ENCODE results near the gene ZNF329. TPM values are rescaled to one million over a fixed set of nuclear protein-coding genes. Genes with fewer than 3 reads are reported as not detected.
"Not testable (repeated sequence)": the region's sequence is repeated elsewhere in the genome, so short reads cannot be mapped to it uniquely, and the experiment has no call there.

ZNF329 gene
- polyA plus RNA-seq, 3 donors: 0.56 to 1.2 (median 0.65) TPM

DNA sequence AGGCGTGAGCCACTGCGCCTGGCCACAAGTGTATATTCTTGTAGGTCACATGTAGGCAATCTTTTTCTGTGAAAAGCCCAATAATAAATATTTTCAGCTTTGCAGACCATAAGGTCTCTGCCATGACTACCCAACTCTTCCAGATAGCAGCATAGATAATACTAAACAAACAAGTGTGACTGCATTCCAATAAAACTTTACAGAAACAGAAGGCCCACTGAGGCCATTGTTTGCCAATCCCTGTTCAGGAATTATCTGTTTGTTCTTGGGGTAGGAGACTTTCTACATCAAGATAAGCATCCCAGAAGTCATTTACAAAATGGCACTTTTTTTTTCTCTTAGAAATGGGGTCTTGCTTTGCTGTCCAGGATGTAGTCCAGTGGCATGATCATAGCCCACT lies 2.8 kb upstream of the ZNF329 start:
- Histone ChIP-seq H3K4me1 (ENCODE audit: control insufficient read depth in 1 of 2, insufficient read depth in 2 of 2, low read length in 2 of 2) (peaks cover 24 to 25% of the 10 kb centered on the region in 2 donors), H3K27me3 (ENCODE audit: control insufficient read depth in 2 of 2, insufficient read depth in 2 of 2, low read length in 2 of 2) (no peaks in the 10 kb centered on the region), H3K4me2 (replicated peaks; ENCODE audit: extremely low read depth, low read length, poor library complexity, severe bottlenecking) (no peak overlapping the region), H3K4me3 (replicated peaks in 1 of 3; ENCODE audit: low read depth in 2 of 3, low read length in 3 of 3) (no peak overlapping the region), H3K9me3 (replicated peaks in 1 of 2; ENCODE audit: control insufficient read depth in 1 of 2, insufficient read depth in 1 of 2, low read length in 2 of 2) (peaks cover 51 to 59% of the 10 kb centered on the region in 2 donors), H2AFZ (ENCODE audit: insufficient read depth, low read depth, low read length, poor library complexity, severe bottlenecking) (no peak overlapping the region), H3K79me2 (ENCODE audit: insufficient read depth, low read length) (no peaks in the 10 kb centered on the region), H3K36me3 (replicated peaks in 1 of 2; ENCODE audit: control insufficient read depth in 1 of 2, insufficient read depth in 2 of 2, low read length in 2 of 2) (no peaks in the 10 kb centered on the region), H4K20me1 (ENCODE audit: insufficient read depth, low read length) (no peaks in the 10 kb centered on the region), H3K27ac (ENCODE audit: low read depth in 1 of 2, low read length in 2 of 2) (no peak overlapping the region), H3K9ac (ENCODE audit: insufficient read depth, low read length, poor library complexity, severe bottlenecking) (no peak overlapping the region)
- Mint-ChIP-seq H3K9me3 (peaks cover 34 to 84% (median 74%) of the 10 kb centered on the region in 7 donors), H3K27ac (no peak overlapping the region), H3K4me1 (peaks cover 12% of the 10 kb centered on the region), H3K36me3 (peaks cover 2 to 3% of the 10 kb centered on the region in 2 donors), H3K27me3 (ENCODE audit: low read depth in 3 of 3) (peaks cover 2 to 10% (median 10%) of the 10 kb centered on the region in 3 donors), H3K4me3 (no peak overlapping the region)
- WGBS (ENCODE audit: insufficient coverage): no CpG with 5 or more reads among the region's 2 CpGs
- intact Hi-C loops (cut with micrococcal nuclease): loop anchor here (2.0 to 10.0 kb wide), 5 partner anchors 151 to 1049 kb away; partner anchors contain the start of genes TRAPPC2B (in 1 of the 2), ZNF417 (in 1 of the 2), ZNF547 (in 1 of the 2) and ZNF606 (in 1 of the 2)
- TF ChIP-seq, protein P1, sequence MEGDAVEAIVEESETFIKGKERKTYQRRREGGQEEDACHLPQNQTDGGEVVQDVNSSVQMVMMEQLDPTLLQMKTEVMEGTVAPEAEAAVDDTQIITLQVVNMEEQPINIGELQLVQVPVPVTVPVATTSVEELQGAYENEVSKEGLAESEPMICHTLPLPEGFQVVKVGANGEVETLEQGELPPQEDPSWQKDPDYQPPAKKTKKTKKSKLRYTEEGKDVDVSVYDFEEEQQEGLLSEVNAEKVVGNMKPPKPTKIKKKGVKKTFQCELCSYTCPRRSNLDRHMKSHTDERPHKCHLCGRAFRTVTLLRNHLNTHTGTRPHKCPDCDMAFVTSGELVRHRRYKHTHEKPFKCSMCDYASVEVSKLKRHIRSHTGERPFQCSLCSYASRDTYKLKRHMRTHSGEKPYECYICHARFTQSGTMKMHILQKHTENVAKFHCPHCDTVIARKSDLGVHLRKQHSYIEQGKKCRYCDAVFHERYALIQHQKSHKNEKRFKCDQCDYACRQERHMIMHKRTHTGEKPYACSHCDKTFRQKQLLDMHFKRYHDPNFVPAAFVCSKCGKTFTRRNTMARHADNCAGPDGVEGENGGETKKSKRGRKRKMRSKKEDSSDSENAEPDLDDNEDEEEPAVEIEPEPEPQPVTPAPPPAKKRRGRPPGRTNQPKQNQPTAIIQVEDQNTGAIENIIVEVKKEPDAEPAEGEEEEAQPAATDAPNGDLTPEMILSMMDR (IDR thresholded peaks at IDR 0.05): no peak
- no peak for DNase-seq

DNA sequence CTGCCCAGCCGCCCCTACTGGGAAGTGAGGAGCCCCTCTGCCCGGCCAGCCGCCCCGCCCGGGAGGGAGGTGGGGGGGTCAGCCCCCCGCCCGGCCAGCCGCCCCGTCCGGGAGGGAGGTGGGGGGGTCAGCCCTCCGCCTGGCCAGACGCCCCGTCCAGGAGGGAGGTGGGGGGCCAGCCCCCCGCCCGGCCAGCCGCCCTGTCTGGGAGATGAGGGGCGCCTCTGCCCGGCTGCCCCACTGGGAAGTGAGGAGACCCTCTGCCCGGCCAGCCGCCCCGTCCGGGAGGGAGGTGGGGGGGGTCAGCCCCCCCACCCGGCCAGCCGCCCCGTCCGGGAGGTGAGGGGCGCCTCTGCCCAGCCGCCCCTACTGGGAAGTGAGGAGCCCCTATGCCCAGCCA lies 3.1 kb downstream of the ZNF329 start:
- peaks cover 65 to 66% of the 10 kb centered on the region in 2 donors for H3K9me3 ChIP-seq (replicated peaks in 1 of 2; ENCODE audit: control insufficient read depth in 1 of 2, insufficient read depth in 1 of 2, low read length in 2 of 2)
- H4K20me1 ChIP-seq (ENCODE audit: insufficient read depth, low read length); H3K4me2 ChIP-seq (replicated peaks; ENCODE audit: extremely low read depth, low read length, poor library complexity, severe bottlenecking); intact Hi-C loops (cut with micrococcal nuclease); H2AFZ ChIP-seq (ENCODE audit: insufficient read depth, low read depth, low read length, poor library complexity, severe bottlenecking); H3K27ac ChIP-seq (ENCODE audit: low read depth in 1 of 2, low read length in 2 of 2); H3K4me1 Mint-ChIP-seq; H3K27ac Mint-ChIP-seq; DNase-seq; H3K27me3 Mint-ChIP-seq (ENCODE audit: low read depth in 3 of 3); H3K27me3 ChIP-seq (ENCODE audit: control insufficient read depth in 2 of 2, insufficient read depth in 2 of 2, low read length in 2 of 2); H3K36me3 ChIP-seq (replicated peaks in 1 of 2; ENCODE audit: control insufficient read depth in 1 of 2, insufficient read depth in 2 of 2, low read length in 2 of 2); H3K4me3 ChIP-seq (replicated peaks in 1 of 3; ENCODE audit: low read depth in 2 of 3, low read length in 3 of 3); H3K9ac ChIP-seq (ENCODE audit: insufficient read depth, low read length, poor library complexity, severe bottlenecking); H3K79me2 ChIP-seq (ENCODE audit: insufficient read depth, low read length); H3K4me3 Mint-ChIP-seq: not testable (repeated sequence)
- H3K36me3 Mint-ChIP-seq: peaks cover 5 to 12% of the 10 kb centered on the region in 2 donors
- WGBS (ENCODE audit: insufficient coverage): no CpG with 5 or more reads among the region's 28 CpGs
- peaks cover 13 to 15% of the 10 kb centered on the region in 2 donors for H3K4me1 ChIP-seq (ENCODE audit: control insufficient read depth in 1 of 2, insufficient read depth in 2 of 2, low read length in 2 of 2)
- peaks cover 29 to 85% (median 79%) of the 10 kb centered on the region in 7 donors for H3K9me3 Mint-ChIP-seq
